Measurements from ENCODE around the gene CSNK1D.

- TF ChIP-seq CTCF (IDR thresholded peaks at IDR 0.05; ENCODE audit: low read depth, low read length) (no peak), EZH2phosphoT487 (IDR thresholded peaks at IDR 0.05; ENCODE audit: low read depth) (no peak)
Measured at GRCh38 chr17:82277851-82278250, 4.4 kb upstream of the CSNK1D start.
